ENCODE measurements around the gene PDCD11.
"Not testable (repeated sequence)": the region's sequence is repeated elsewhere in the genome, so short reads cannot be mapped to it uniquely, and the experiment has no call there.

Gene PDCD11

DNA sequence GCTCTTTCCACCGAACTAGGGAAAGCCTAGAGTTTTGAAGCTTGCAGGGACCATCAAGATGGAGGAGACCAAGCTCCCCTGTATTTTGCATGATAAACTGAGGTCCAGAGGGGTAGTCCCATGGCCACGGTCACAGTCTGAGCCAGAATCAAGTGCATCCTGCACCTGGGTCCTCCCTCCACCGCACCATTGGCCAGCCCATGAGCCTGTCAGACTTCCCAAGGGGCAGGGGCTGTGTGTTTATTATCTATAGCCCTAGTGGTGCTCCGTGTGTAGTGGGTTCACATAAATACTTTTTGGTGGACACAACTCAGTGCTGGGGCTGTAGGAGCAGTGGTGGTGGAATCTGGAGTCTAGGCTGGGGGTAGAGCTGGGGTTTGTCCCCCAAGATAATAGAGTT, 79.0 kb downstream of the PDCD11 start:
- no peak for DNase-seq

DNA sequence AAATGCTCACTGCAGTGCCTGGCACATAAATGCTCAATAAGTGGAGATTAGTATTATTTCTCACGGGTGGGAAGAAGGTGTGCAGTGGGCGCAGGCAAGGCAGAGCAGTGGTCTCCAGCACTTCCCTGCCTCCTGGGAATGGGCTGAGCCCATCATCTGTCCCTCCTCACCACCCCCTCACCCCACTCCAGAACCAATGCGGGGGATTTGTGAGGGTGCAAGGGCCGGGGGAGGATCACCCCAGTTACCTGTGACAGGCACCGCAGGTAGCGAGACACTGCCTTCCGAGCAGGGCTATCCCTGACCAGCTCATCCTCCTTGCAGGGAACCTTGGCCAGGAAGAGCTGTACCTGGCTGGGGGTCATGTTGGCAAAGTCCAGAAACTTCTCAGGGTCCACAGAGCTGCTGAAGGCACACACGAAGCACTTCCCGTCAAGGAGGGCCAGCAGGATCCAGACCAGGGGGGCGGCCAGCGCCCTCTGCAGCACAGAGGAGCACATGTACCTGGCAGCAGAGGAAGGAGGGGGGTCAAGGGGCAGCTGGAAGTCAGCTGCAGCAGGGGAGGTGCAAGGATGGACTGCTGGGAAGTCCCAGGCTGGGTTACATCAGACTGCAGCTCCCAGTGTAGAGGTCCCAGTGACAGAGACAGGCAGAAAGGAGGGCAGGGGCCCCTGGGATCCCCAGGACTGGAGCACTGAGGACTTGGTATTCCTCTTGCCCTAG, 79.8 kb downstream of the PDCD11 start:
- no peak for DNase-seq

DNA sequence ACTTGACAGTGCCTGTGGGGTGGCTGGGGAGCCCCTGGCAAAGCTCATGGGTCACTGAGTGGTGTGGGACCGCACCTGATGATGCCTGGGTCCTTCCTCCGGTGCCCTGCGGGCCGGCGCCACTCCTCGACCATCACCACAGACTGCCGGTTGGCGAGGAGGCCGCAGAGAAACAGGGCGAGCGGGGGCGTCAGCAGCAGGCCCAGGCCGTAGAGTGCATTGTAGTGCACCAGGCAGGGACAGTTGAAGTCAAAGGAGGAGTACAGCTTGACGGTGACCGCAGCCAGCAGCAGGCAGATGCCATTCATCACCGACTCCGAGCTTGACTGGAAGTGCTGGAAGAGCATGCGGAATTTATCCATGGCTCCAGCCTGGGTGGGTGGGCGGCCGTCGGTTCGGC, 82.2 kb downstream of the PDCD11 start:
- no peak for DNase-seq

DNA sequence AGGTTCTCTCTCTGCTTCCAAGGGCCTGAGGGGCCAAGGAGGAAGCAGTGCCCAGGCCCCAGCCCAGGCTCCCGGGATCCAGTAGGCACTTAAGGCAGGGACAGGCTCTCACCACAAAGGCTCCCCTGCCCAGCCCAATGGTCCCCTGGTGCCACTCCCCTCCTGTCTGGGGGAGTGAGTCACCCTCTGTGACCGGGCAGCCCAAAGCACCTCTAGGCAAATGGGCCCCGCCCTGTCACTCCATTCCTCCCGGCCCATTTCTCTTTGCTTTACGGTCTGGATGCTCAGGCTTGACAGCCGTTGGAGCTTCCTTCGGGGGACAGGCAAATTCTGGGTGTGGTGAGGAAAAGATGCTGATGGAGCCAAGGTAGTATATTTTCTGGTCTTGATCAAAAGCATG, 82.7 kb downstream of the PDCD11 start, which contains the start of gene CALHM3:
Gene CALHM3, minus strand, starts transcription at position 106 of the 400 bp plus-strand sequence. CDS start 208 bp downstream, outside the sequence.
- DNase-seq, result no peak

DNA sequence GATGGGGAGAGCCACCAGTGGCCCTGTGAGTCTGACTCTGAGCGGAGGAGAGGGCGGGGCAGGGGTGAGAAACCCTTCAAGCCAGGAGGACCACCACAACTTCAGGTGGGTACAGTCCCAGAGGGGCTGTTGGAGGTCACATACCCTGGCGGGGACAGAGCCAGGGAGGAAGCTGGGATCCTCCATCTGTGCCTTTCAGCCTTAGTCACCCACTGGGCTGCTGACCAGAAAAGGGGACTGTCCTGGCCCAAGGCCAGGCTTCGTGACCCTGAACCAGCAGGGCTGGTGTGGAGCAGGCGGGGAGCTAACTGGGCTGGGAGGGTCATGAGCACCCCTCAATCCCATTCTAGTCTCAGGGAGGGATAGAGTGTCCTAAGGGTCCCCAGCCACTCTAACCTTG, 84.1 kb downstream of the PDCD11 start:
- no peak for DNase-seq

DNA sequence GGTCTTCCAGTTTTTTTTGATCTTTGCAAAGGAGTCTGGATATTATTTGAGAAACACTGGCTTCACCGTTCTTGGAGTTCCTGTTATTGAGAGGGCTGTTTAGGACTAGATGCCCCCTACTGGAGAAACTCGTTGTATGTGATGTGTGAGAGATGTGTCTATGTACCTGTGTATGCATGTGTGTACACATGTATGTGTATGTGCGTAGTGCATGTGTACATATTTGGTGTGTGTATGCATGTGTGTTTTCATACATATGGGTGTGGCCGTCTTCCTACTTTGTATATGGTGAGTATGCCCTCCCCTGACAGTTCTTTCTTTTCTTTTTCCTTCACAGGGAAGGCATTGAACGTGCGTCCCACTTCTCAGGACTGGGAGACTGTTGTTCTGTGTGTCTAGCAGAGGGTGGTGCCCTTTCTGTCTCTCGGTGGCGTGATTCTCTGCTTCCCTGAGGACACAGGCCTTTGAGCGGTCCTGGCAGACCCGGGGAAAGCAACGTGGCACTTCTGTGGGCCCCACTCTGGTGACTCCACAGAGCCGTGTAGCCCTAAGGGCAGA, 85.6 kb downstream of the PDCD11 start:
- DNase-seq, result peak; percentile 64

DNA sequence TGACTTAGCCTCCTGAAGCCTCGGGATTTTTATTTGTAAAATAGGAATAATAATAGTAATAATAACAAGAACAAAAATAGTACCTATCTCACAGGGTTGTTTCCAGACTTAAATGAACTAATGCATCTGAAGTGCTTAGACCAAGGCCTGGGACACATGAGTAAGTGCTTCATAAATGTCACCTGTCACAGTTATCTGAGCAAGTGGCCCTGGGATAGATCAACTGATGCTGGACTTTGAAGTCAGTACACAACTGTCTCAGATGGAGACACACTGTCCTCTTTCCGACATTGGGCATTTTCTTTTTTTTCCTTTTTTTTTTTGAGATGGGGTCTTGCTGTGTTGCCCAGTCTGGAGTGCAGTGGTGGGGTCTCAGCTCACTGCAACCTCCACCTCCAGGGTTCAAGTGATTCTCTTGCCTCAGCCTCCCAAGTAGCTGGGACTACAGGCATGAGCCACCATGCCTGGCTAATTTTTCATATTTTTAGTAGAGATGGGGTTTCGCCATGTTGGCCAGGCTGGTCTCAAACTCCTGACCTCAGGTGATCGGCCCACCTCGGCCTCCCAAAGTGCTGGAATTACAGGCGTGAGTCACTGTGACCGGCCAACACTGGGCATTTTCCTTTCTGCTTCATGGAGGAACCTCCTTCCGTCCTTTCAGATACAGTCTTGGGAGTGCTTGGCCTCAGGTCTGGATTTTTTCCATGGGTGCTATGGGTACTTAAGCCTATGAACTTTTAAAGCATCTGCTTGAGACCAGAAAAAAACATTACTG, 90.4 kb downstream of the PDCD11 start:
- DNase-seq, result not testable (repeated sequence)

DNA sequence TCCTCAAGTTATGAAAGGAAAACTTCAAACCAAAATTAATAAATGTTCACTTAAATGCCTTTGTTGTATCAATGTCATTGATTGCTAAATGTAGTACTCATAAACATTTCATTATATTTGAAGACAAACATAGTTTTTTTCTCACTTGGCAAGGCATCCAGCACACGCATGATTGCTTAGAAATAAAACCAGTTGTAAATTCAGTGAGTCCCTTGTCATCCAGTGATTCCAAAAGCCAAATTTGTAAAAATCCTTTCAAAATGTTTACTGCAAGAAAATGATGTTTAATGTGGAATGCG, 90.9 kb downstream of the PDCD11 start:
- DNase-seq, result no peak

DNA sequence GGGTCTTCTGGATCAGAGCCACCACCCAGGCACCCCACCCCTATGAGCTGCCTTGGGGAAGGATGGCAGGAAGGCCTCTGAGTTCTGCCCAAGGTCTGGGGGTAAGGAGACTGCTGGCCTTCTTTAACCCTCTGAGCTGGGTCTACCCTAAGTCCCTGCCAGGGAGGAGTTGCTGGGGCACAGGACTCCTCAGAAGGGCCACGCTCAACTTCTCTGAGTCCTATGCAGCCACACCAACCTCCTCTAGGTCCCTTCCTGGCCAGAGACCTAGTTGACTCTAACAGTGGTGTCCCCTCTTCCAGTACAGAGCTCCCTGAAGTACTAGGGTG, 94.5 kb downstream of the PDCD11 start:
- DNase-seq, result no peak

DNA sequence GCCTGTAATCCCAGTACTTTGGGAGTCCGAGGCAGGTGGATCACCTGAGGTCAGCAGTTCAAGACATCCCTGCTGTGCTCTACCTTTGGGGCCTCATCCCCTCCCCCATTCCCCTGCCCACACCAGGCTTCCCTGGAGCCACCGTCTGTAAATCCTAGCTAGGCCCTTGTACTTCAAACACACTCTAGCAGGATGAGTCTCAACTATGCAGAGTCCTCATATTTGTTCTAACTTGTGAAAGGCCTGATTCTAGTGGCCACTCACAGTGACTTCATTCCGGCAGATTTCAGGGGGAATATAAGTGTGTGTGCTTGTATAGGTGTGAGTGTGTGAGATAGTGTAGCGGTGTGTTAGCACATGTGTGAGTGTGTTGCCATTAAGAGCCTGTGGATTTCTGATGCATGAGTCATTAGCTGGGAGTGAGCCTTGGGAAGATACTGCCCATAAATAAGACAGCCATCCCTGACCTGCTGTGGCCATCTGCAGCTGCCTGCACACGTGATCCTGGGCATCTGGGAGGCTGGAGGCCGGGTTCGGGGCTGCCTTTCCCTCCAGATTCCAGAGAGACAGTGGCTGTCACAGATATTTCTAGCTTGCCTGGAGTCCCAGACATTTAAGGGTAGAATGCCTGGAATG, 95.4 kb downstream of the PDCD11 start:
- no peak for DNase-seq

DNA sequence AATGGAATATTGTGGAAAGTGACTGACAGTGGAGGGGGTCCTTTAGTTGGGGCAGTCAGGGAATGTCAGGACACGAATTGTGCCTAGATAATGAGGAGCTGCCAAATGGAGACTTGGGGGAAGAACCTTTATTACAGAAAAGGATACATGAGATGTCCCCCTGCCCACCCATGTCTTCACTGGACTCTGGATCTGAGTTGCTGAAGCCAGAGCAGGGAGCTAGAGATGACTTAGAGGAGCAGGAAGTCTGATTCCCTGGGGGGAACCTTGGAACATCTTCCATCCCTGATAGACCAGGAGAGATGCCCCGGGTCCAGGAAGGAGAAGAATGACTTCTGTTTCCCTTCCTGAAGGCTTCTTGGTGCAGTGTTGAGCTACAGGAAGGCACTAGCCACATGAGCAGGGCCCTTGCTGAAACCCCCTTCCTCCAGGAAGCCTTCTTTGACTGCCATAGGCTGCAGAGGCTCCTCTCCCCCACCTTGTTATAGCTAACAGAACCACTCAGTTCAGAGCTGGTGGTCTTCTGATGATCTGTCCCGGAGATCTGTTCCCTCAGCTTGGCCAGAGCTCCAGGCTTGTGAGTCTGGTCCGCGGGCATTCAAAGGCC, 96.3 kb downstream of the PDCD11 start:
- DNase-seq, result no peak

DNA sequence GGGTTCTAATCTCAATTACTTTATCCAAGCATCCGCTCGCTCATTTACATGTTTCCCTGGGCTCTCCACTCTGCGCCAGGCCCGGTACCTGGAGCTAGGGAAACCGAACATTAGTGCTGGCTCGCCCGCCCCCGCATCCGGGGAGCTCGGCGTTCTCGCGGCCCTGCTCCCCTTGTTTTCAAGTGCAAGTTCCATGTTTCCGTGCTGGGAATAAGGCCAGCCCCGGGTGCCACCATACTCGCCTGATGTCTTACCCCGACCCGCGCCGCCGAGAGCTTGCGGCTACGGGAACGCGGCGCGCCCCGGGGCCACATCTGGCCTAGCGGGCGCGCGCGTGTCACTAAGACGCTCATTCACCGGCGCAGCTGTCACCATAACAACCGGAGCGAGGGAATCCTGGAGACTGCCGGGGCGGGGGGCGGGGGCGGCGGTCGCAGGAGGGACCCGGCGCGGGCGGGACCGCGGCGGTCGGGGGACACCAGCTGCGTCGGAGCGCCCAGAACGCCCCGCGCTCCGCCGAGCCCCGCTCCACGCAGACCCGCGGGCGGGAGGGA, 97.0 kb downstream of the PDCD11 start, which contains the start of gene NEURL1:
Gene NEURL1, plus strand, starts transcription at position 344 of the 554 bp plus-strand sequence. CDS start 683 bp downstream, outside the sequence.
- no peak for DNase-seq

DNA sequence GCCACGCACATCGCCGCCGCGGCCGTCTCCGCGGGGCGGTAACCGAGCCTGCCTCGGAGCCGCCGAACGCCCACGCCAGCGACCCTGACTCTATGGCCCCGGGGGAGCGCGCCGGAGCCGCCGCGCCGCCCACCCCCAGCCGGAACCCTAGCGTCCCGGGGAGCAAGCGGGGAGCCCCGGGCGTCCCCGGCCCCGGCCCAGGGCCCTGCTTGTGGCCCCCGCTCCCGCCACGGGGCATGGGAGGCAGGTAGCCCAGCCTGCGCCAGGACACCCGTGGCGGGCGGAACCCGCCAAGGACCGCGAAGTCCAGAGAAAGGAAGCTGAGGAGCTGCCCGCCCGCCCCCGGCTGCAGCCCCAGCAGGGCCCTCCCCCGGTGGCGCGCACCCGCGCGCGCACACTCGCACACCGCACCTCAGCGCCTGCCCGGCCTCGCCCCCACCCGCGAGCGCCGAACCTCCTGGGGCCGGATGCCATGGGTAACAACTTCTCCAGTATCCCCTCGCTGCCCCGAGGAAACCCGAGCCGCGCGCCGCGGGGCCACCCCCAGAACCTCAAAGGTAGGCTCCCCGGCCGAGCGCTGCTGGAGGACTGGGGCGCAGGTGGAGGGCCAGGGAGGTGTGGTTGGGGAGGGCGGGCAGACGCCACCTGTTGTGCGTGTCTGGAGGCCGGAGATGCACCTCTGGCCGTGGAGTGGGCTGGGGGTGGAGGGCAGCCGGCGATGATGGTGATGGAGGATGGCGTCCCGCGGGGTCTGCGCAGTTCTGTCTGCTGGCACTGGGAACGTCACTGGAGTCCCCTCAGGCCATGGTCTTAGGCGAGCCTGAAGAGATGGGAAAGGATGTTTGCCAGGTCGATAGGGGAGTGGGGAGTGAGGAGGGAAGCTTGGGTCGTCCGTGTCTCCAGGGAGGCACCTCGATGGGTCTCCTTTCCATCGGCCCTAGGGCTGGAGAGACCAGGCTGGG, 97.8 kb downstream of the PDCD11 start:
- no peak for DNase-seq

DNA sequence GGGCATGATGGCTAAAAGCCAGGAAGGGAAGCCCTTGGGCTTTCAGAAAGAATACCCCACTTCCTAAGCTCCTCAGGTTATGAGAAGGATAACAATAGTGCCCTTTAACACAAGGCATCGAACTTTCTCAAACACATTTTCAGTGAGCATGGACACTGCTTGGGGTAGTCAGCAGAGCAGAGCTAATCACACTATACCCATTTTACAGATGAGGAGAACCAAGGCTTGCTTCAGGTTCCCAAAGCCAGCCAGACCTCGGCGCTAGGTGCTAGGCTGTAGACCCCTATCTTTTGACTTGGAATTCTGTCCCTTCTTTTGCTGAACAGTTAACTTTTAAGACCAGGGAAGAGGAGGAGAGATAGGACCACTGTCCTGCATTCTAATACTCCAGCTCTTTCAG, 98.9 kb downstream of the PDCD11 start:
- DNase-seq, result no peak
